GM12878 (cell line): ENCODE data around the gene COA5. TPM values are rescaled to one million over a fixed set of nuclear protein-coding genes. Genes with fewer than 3 reads are reported as not detected.

ENCODE experiments used
- ATAC-seq: fragments of 200-7000 bp; cut with Tn5 transposase; 3 replicates; pipeline ENCODE4 v1.9.1; 2020; ENCODE audit warnings: mild to moderate bottlenecking, moderate library complexity
- BruUV-seq: library from RNA; stranded (reverse); fragments of 400-500 nt; replicated peaks from 2 replicates; lab custom pipeline; 2021; lab: Mats Ljungman, UMichigan
- CTCF ChIA-PET: fragments of 300-600 bp; sonication (Branson Sonifier 250); formaldehyde crosslinking; extraction: SDS; loops from one replicate; lab custom pipeline; 2021; ENCODE audit warnings: inconsistent platforms; lab: Yijun Ruan, JAX
- POLR2A ChIA-PET: fragments of 350-600 bp; formaldehyde crosslinking; extraction: SDS; loops from one replicate; lab custom pipeline; 2021; ENCODE audit warnings: inconsistent platforms; lab: Charles Lee
- RAD21 ChIA-PET: fragments of 300-600 bp; sonication (Branson Sonifier 250); formaldehyde crosslinking; loops from one replicate; lab custom pipeline; 2023; ENCODE audit warnings: antibody characterized with exemption; ENCODE audit not compliant: unreplicated experiment; lab: Charles Lee
- SMC1A ChIA-PET: fragments of 300-600 bp; sonication (Branson Sonifier 250); formaldehyde crosslinking; loops from one replicate; lab custom pipeline; 2023; ENCODE audit not compliant: unreplicated experiment, uncharacterized antibody; lab: Charles Lee
- DNase-seq: peaks from one replicate; pipeline ENCODE4 v3.0.0-alpha.2; 2011; ENCODE audit warnings: low read depth, low spot score
- FAIRE-seq: peaks from 3 replicates; lab custom pipeline; 2011; peaks lifted over from hg19 to GRCh38; lab: Jason Lieb, UNC
- H2AFZ ChIP-seq: 2 replicates; pipeline ENCODE4 v1.6.0; 2011; ENCODE audit warnings: low read depth, low read length, control low read depth; ENCODE audit not compliant: control insufficient read depth
- H3K27ac ChIP-seq: 2 replicates; pipeline ENCODE4 v1.5.1; 2011; ENCODE audit warnings: control low read depth; ENCODE audit not compliant: control insufficient read depth, insufficient read depth
- H3K27me3 ChIP-seq, 2 experiments: replicated peaks in 1 of 2; 2 replicates each; pipeline versions ENCODE4 v1.6.0 to v1.6.1; 2011; ENCODE audit warnings: low read length in 1 of 2; ENCODE audit not compliant: control insufficient read depth in 2 of 2, insufficient read depth in 2 of 2
- H3K36me3 ChIP-seq, 2 experiments: 2 replicates each; pipeline ENCODE4 v1.5.1; 2011; ENCODE audit warnings: low read length in 1 of 2; ENCODE audit not compliant: control insufficient read depth in 2 of 2, insufficient read depth in 2 of 2
- H3K4me1 ChIP-seq: 2 replicates; pipeline ENCODE4 v1.6.1; 2011; ENCODE audit warnings: mild to moderate bottlenecking, low read length, moderate library complexity, mixed read lengths; ENCODE audit not compliant: control insufficient read depth, insufficient read depth
- H3K4me2 ChIP-seq: 2 replicates; pipeline ENCODE4 v1.6.0; 2011; ENCODE audit warnings: control low read depth; ENCODE audit not compliant: control insufficient read depth, insufficient read depth
- H3K4me3 ChIP-seq: fragments of 200-600 bp; sonication (generic); 2 replicates; pipeline ENCODE4 v1.5.1; 2016
- H3K79me2 ChIP-seq: 2 replicates; pipeline ENCODE4 v1.6.0; 2011; ENCODE audit warnings: low read length; ENCODE audit not compliant: control insufficient read depth, insufficient read depth
- H3K9ac ChIP-seq: 2 replicates; pipeline ENCODE4 v1.8.0; 2011; ENCODE audit warnings: low read length, control low read depth, mixed read lengths; ENCODE audit not compliant: control insufficient read depth, insufficient read depth
- H3K9me3 ChIP-seq: replicated peaks from 3 replicates; pipeline ENCODE4 v1.5.1; 2011; ENCODE audit warnings: mild to moderate bottlenecking, low read length; ENCODE audit not compliant: control insufficient read depth, insufficient read depth
- H4K20me1 ChIP-seq: 2 replicates; pipeline ENCODE4 v1.6.0; 2011; ENCODE audit not compliant: control insufficient read depth, insufficient read depth
- WGBS: methylation state at CpG from one replicate; pipeline ENCODE4 v1.1.6; 2016; ENCODE audit warnings: low lambda C conversion rate; ENCODE audit not compliant: insufficient replicate concordance, insufficient coverage; ENCODE audit errors: missing lambda C conversion rate; 5-methylcytosine and 5-hydroxymethylcytosine counted together
- in situ Hi-C: fragments of 300-500 bp; cut with MboI; formaldehyde crosslinking; loops from 9 replicates; pipeline ENCODE4 v1.14.3; 2018; ENCODE audit warnings: mixed read lengths
- intact Hi-C: fragments of 100-400 bp; cut with micrococcal nuclease; formaldehyde crosslinking; loops from one replicate; pipeline ENCODE4 v1.14.2; 2022; ENCODE audit not compliant: unreplicated experiment
- polyA plus RNA-seq, 11 experiments: library from polyadenylated mRNA; depleted of rRNA in 4 of 11; unstranded in 6 of 11; stranded (reverse) in 5 of 11; fragments of >200 nt; fragmentation: Nextera tagmentation in 4 of 11; fragmentation: Illumina TruSeq in 1 of 11; extraction: Ambion mirVana in 4 of 11; extraction: Trizol in 1 of 11; gene quantifications; 1 replicate in 1 of 11; 2 replicates in 10 of 11; pipeline versions ENCODE4 v1.2.1 to v1.2.3, GENCODE V29; 2011 to 2016; ENCODE audit warnings: inconsistent platforms in 2 of 11, missing spikeins in 2 of 11, low read depth in 1 of 11
- total RNA-seq, 4 experiments: library from RNA; depleted of rRNA in 3 of 4; stranded (reverse); fragments of >200 nt in 3 of 4; fragmentation: Illumina TruSeq in 1 of 4; extraction: Trizol in 1 of 4; gene quantifications; 2 replicates each; pipeline versions ENCODE4 v1.2.1 to v1.2.3, GENCODE V29; 2013 to 2021
- TF ChIP-seq, protein P1 (sequence below): IDR thresholded peaks from 2 replicates; pipeline ENCODE4 v1.6.1; 2011; ENCODE audit warnings: borderline replicate concordance, low read depth, mild to moderate bottlenecking, moderate library complexity, mixed read lengths, low read length; ENCODE audit not compliant: insufficient read depth; ENCODE audit errors: extremely low read length
- TF ChIP-seq, protein P2 (sequence below): fragments of 450-650 bp; IDR thresholded peaks from 2 replicates; pipeline ENCODE4 v1.6.1; 2017; ENCODE audit warnings: mild to moderate bottlenecking, moderate library complexity

The COA5 gene
- total and polyA plus RNA-seq, 10 of the 15 experiments (the other 5 are each of a cell fraction or from before 2014, with no cell fraction given) = 20.7 to 63.3 (median 37.9) TPM

DNA sequence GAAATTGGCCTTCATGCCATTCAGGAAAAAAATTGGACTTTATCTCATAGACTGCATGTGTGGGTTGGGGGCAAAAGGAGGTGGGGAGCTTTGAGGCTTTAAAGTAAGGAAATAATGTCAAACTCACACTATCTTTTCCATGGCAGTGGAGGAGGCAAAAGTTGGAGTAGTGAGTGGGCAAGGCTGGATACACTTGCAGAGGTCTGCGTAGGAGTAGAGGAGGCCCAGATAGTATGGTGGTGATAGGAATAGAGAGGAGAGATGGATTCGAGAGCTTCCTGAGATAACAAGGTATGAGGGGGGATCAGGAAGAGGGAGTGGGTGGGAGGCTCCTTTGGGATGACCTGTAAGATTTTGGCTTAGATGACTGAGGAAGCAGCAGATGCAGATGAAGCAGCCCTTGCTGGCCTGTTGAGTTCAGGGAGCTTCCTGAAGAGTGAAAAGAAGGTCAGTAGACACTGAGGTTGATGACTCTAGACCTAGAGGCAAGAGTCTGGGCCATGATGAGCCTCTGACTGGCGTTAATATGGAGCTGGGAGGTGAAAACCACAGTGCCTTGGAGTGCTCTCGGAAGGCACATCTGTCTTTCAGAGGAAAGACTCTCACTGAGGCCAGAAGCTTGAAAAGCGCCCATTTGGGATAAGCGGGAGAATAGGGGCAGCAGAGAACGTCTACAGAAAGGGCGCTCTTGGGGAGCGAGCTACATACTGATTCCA is 5.9 kb upstream of the COA5 start:
- Histone ChIP-seq H3K27ac (no peak overlapping the region), H3K79me2 (peaks cover 20% of the 10 kb centered on the region), H3K4me3 (no peak overlapping the region), H3K36me3 (peaks cover 4 to 31% of the 10 kb centered on the region in 2 experiments), H3K9ac (no peak overlapping the region), H3K4me2 (no peak overlapping the region), H3K9me3 (no peaks in the 10 kb centered on the region; the same call in 2 of the 3 replicates), H3K4me1 (peaks cover 4% of the 10 kb centered on the region), H2AFZ (no peak overlapping the region), H3K27me3 (no peaks in the 10 kb centered on the region), H4K20me1 (0 out of 2 replicates have a peak, but pooled peaks cover 3% of the 10 kb centered on the region)
- 97% methylated on average over 9 of the region's 9 CpGs for WGBS
- ChIA-PET POLR2A (no interaction called here), RAD21 (no interaction called here), SMC1A (interaction anchor here (1.3 kb wide), 1 partner anchor 35 kb away, joined by 3 read pairs; no protein-coding TSS in a partner anchor), CTCF (interaction anchor here (0.5 to 1.3 kb wide), 2 partner anchors 25 to 241 kb away, joined by 3 read pairs; no protein-coding TSS in a partner anchor)
- in situ Hi-C loops (no loop called here), intact Hi-C loops (no loop called here)
- no TSS peak for BruUV-seq
- ATAC-seq (no peak), FAIRE-seq (no peak), DNase-seq (no peak)
- TF ChIP-seq, protein P1, sequence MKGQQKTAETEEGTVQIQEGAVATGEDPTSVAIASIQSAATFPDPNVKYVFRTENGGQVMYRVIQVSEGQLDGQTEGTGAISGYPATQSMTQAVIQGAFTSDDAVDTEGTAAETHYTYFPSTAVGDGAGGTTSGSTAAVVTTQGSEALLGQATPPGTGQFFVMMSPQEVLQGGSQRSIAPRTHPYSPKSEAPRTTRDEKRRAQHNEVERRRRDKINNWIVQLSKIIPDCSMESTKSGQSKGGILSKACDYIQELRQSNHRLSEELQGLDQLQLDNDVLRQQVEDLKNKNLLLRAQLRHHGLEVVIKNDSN = no peak
- TF ChIP-seq, protein P2, sequence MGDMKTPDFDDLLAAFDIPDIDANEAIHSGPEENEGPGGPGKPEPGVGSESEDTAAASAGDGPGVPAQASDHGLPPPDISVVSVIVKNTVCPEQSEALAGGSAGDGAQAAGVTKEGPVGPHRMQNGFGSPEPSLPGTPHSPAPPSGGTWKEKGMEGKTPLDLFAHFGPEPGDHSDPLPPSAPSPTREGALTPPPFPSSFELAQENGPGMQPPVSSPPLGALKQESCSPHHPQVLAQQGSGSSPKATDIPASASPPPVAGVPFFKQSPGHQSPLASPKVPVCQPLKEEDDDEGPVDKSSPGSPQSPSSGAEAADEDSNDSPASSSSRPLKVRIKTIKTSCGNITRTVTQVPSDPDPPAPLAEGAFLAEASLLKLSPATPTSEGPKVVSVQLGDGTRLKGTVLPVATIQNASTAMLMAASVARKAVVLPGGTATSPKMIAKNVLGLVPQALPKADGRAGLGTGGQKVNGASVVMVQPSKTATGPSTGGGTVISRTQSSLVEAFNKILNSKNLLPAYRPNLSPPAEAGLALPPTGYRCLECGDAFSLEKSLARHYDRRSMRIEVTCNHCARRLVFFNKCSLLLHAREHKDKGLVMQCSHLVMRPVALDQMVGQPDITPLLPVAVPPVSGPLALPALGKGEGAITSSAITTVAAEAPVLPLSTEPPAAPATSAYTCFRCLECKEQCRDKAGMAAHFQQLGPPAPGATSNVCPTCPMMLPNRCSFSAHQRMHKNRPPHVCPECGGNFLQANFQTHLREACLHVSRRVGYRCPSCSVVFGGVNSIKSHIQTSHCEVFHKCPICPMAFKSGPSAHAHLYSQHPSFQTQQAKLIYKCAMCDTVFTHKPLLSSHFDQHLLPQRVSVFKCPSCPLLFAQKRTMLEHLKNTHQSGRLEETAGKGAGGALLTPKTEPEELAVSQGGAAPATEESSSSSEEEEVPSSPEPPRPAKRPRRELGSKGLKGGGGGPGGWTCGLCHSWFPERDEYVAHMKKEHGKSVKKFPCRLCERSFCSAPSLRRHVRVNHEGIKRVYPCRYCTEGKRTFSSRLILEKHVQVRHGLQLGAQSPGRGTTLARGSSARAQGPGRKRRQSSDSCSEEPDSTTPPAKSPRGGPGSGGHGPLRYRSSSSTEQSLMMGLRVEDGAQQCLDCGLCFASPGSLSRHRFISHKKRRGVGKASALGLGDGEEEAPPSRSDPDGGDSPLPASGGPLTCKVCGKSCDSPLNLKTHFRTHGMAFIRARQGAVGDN = no peak
